ENCODE measurements around the gene GOLGA6D.

DNA sequence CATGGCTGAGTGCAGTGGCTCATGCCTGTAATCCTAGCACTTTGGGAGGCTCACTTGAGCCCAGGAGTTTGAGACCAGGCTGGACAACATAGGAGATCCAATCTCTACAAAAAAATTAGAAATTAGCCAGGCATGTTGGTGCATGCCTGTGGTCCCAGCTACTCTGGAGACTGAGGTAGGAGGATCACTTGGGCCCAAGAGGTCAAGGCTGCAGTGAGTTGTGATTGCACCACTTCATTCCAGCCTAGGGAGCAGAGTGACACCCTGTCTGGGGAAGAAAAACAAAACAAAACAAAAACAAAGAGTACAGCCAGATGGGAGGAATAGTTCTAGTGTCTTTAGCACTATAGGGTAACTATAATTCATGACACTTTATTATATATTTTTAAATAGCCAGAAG, 27.1 kb downstream of the GOLGA6D start:
- no peak for TF ChIP-seq POLR2A (IDR thresholded peaks at IDR 0.05; ENCODE audit: low read depth, low read length)
- TF ChIP-seq, protein P1, sequence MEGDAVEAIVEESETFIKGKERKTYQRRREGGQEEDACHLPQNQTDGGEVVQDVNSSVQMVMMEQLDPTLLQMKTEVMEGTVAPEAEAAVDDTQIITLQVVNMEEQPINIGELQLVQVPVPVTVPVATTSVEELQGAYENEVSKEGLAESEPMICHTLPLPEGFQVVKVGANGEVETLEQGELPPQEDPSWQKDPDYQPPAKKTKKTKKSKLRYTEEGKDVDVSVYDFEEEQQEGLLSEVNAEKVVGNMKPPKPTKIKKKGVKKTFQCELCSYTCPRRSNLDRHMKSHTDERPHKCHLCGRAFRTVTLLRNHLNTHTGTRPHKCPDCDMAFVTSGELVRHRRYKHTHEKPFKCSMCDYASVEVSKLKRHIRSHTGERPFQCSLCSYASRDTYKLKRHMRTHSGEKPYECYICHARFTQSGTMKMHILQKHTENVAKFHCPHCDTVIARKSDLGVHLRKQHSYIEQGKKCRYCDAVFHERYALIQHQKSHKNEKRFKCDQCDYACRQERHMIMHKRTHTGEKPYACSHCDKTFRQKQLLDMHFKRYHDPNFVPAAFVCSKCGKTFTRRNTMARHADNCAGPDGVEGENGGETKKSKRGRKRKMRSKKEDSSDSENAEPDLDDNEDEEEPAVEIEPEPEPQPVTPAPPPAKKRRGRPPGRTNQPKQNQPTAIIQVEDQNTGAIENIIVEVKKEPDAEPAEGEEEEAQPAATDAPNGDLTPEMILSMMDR (conservative IDR thresholded peaks at IDR 0.05; ENCODE audit: low read depth, low read length), result no peak
- no peak for TF ChIP-seq CEBPB (IDR thresholded peaks at IDR 0.05; ENCODE audit: low read depth, low read length)
- no peak for TF ChIP-seq MXI1 (IDR thresholded peaks at IDR 0.05; ENCODE audit: borderline replicate concordance, low read depth, low read length)
- TF ChIP-seq, protein P2, sequence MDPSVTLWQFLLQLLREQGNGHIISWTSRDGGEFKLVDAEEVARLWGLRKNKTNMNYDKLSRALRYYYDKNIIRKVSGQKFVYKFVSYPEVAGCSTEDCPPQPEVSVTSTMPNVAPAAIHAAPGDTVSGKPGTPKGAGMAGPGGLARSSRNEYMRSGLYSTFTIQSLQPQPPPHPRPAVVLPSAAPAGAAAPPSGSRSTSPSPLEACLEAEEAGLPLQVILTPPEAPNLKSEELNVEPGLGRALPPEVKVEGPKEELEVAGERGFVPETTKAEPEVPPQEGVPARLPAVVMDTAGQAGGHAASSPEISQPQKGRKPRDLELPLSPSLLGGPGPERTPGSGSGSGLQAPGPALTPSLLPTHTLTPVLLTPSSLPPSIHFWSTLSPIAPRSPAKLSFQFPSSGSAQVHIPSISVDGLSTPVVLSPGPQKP (IDR thresholded peaks at IDR 0.05; ENCODE audit: borderline replicate concordance, low read depth, low read length), result no peak
- no peak for TF ChIP-seq SMC3 (IDR thresholded peaks at IDR 0.05; ENCODE audit: low read depth, low read length)
- TF ChIP-seq, protein P3, sequence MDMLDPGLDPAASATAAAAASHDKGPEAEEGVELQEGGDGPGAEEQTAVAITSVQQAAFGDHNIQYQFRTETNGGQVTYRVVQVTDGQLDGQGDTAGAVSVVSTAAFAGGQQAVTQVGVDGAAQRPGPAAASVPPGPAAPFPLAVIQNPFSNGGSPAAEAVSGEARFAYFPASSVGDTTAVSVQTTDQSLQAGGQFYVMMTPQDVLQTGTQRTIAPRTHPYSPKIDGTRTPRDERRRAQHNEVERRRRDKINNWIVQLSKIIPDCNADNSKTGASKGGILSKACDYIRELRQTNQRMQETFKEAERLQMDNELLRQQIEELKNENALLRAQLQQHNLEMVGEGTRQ (IDR thresholded peaks at IDR 0.05; ENCODE audit: low read depth, low read length), result no peak
- TF ChIP-seq MAZ (IDR thresholded peaks at IDR 0.05; ENCODE audit: borderline replicate concordance, low read depth, low read length), result no peak
